GM19043 (cell line): Measurements from ENCODE around the gene NUTM2D.
A peak's percentile ranks its signal among the peaks of the same experiment; 100 is the strongest.
"Not testable (repeated sequence)": the region's sequence is repeated elsewhere in the genome, so short reads cannot be mapped to it uniquely, and the experiment has no call there.

Experiments
- ATAC-seq: cut with Tn5 transposase; IDR thresholded peaks from one replicate; pipeline ENCODE4 v1.9.1; 2021; ENCODE audit warnings: low read depth; ENCODE audit not compliant: unreplicated experiment

NUTM2D gene

DNA sequence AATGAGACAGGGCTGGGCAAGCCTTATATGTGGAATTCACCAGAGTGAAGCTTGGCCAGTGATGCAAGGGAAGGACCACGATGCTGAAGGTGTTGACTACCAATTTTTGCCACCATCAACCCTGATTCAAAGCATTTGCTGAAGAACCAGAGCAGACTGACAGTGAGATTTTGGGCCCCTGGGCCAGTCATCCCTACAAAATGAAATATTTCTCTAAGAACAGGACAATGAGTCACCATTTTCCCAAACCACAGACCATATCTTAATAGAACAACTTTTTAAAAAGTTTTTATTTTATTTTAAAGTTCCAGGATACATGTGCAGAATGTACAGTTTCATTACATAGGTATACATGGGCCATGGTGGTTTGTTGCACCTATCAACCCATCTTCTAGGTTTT lies 16.5 kb downstream of the NUTM2D start:
- not testable (repeated sequence) for ATAC-seq

DNA sequence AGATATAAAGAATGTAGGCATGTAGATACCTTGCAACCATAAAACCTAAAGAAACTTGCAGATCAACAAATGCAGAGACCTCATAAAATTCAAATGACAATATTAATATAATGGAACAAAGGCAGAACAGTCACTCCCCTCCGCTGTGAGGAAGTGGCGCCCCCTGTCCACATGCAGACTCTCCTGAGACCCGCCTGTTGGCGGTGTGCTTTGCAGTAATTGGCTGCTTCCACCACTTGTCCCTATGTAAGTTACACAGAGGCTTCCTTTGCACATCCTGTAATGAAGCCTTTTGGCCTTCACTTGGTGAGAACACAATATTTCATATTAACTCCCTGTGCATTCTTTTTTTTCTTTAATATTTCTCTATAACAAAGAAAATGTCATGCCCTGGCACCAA lies 21.6 kb downstream of the NUTM2D start:
- not testable (repeated sequence) for ATAC-seq

DNA sequence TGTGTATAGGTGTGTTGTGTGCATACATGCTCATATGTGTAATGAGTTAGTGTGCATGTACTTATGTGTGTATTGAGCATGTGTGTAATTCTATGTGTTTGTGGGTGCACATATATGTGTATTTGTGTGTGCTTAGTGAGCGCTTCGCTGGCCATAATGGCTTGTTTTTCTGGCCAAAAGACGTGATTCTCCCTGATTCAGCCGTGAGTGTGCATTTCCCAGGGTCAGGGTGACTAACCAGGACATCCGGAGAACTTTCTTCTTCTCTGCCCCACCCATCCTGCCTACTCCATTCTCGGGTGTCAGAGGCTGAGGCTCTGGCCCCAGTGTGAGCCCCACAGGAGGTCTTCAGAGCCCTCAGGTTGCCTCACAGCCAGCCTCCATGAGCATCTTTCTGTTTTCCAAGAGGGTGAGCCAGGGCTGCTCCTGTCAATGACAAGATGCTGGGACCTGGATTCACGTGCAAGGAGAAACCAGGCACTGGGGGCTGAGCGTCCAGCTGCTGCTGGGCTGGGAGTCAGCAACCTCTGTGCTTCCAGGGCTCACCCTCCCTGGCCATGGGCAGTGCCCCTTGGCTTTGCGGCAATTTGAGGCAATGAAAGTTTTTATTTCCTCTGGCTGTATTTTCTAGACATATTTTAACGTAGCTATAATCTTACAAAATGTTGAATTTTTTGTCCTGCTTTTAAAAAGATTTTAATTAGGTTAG lies 25.8 kb downstream of the NUTM2D start:
- ATAC-seq, result not testable (repeated sequence)

DNA sequence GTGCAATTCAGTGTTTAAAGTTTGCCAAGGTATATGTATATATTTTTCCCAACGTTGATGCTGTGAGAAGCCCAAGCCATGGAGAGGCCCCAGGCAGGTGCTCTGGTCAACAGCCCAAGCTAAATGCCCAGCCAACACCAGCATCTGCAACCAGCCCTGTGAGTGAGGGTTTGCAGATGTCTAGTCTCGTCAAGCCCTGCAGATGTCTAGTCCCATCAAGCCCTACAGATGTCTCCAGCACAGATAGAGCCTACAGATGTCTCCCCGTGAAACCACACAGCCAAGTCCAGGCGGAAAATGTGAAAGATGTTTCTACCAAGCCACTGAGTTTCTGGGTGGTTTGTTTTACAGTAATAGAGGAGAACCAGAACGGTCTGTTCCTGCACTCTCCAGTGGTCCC lies 26.7 kb downstream of the NUTM2D start:
- ATAC-seq, result not testable (repeated sequence)

- ATAC-seq, result not testable (repeated sequence)
Observed at GRCh38 chr10:87385762-87386360, 28.3 kb downstream of the NUTM2D start.

GRCh38 chr10:87391360-87391759 lies 33.8 kb downstream of the NUTM2D start:
- ATAC-seq, result not testable (repeated sequence)

GRCh38 chr10:87396206-87396605 lies 38.7 kb downstream of the NUTM2D start:
- ATAC-seq, result not testable (repeated sequence)

DNA sequence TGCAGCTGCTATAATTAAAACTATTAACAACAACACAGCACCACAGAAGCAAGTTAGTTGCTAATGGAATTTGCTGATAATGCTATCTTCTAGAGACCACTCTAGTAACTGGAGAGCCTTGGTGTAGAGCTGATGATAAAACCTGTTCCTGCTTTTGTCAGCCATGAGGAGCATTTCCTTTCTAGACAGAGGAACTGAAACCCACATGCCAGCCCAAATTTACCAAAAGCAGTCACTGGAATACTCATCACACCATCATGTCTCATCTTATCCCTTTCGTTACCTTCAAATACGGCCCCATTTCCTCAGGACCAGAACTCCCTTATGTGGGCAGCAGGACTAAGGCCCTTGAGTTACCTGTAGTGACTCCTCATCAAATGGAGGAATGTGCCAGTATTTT lies 40.9 kb downstream of the NUTM2D start:
- ATAC-seq, result peak; percentile 64

- not testable (repeated sequence) for ATAC-seq
Observed at GRCh38 chr10:87407516-87408467, 50.2 kb downstream of the NUTM2D start.

DNA sequence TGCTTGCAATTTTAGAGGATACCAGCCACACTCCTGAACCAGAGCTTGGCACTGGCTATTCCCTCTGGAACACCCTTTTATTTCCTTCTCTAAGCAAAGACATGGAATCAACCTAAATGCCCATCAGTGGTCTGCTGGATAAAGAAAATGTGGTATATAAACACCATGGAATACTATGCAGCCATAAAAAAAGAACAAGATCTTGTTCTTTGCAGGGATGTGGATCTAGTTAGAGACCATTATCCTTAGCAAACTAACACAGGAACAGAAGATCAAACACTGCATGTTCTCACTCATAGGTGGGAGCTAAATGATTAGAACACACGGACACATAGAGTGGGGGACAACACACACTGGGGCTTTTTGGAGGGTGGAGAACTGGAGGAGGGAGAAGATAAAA lies 56.4 kb downstream of the NUTM2D start:
- not testable (repeated sequence) for ATAC-seq
